ENCODE results near the gene PHF19. TPM values are rescaled to one million over a fixed set of nuclear protein-coding genes. Genes with fewer than 3 reads are reported as not detected.

The PHF19 gene
- total RNA-seq, 6 experiments from 2014 or later = 49.1 to 83.4 (median 75.7) TPM

DNA sequence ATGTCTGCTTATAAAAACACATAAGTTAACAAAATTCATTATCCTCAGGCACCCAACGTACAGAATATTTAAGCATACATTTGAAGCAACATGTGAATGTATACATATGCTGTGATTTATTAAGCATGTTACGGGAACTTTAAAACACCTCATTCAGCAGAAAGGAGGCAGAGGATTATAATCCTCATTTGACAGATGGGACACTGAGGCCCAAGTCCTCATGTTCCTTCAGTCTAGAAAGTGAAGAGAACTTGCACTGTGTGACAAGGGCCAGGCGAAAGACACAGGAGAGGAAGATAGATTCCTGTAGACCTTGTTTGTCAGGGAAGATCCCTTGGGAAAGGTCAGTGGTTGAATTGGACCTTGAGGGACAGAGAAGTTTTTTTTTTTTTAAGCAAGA is 26.7 kb downstream of the PHF19 start:
- Mint-ChIP-seq H3K4me3 (no peak overlapping the region), H3K4me1 (ENCODE audit: low read depth) (peaks cover 10% of the 10 kb centered on the region), H3K36me3 (ENCODE audit: low read depth) (peaks cover 4% of the 10 kb centered on the region; the same call in 1 of the 2 replicates), H3K27ac (no peak overlapping the region), H3K9me3 (no peaks in the 10 kb centered on the region), H3K27me3 (ENCODE audit: insufficient read depth) (peaks cover 2% of the 10 kb centered on the region; the same call in 1 of the 2 replicates)
- TF ChIP-seq CTCF (IDR thresholded peaks at IDR 0.05) = no peak
- DNase-seq = no peak

DNA sequence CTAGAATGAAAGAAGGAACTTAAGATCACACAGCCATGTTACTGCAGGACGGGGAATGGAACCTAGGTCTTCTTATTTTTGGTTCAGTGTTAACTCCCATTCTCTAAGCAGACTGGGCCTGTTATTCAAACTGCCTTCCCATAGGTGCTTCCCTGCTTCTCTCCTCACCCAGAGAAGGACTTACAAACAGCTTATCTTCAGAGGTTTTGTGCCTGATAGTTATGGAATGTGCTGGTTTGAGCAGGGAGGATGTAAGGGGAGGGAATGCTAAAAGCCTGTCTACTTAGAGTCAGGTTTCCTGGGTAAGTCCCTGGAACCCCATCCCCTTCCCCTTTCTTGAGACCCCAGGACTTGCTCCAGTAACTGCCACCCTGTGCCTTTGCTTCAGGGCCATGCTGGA is 30.1 kb downstream of the PHF19 start:
- H3K27ac Mint-ChIP-seq = no peak overlapping the region

DNA sequence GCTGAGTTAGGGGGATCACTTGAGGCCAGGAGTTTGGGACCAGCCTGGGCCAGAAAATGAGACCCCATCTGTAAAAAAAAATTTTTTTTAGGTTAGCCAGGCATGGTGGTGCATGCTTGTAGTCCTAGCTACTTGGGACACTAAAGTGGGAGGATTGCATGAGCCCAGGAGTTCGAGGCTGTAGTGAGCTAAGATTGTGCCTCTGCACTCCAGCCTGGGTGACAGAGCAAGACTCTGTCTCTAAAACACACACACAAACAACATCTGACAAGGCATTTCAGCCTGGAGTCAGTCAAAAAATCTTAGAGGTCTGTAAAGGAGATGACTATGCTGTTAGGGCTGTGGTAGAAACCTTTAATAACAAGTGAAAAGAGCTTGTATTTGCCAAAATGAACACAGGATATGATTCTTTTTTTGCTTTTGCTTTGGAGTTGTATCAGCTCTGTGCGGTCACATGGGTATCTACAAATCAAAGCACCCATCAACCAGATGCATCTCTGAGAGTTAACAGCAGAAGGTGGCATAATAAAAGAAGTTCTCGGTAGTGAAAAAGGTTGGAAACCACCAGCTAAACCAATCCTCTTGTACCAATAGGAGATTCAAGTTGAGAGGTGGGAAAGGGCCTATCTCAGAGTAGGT is 30.6 kb downstream of the PHF19 start:
- no peak overlapping the region for H3K27ac Mint-ChIP-seq
- H3K27me3 Mint-ChIP-seq (ENCODE audit: insufficient read depth) = peaks cover 2% of the 10 kb centered on the region; the same call in 1 of the 2 replicates
- H3K4me1 Mint-ChIP-seq (ENCODE audit: low read depth) = peaks cover 32% of the 10 kb centered on the region
- no peak for TF ChIP-seq CTCF (IDR thresholded peaks at IDR 0.05)
- peaks cover 20% of the 10 kb centered on the region for H3K36me3 Mint-ChIP-seq (ENCODE audit: low read depth)
- H3K9me3 Mint-ChIP-seq = no peaks in the 10 kb centered on the region; the same call in 1 of the 2 replicates
- no peak overlapping the region for H3K4me3 Mint-ChIP-seq
- no peak for DNase-seq

More for the DNA sequence above, 30.1 kb downstream of the PHF19 start:
- DNase-seq = no peak
- Mint-ChIP-seq H3K27me3 (ENCODE audit: insufficient read depth) (peaks cover 2% of the 10 kb centered on the region; the same call in 1 of the 2 replicates), H3K4me3 (no peak overlapping the region), H3K36me3 (ENCODE audit: low read depth) (peaks cover 15% of the 10 kb centered on the region), H3K4me1 (ENCODE audit: low read depth) (peaks cover 27% of the 10 kb centered on the region), H3K9me3 (no peaks in the 10 kb centered on the region; the same call in 1 of the 2 replicates)
- TF ChIP-seq CTCF (IDR thresholded peaks at IDR 0.05) = no peak

GRCh38 chr9:120845255-120845654 is 31.7 kb downstream of the PHF19 start:
- no peak for DNase-seq
- peaks cover 22% of the 10 kb centered on the region for H3K36me3 Mint-ChIP-seq (ENCODE audit: low read depth)
- TF ChIP-seq CTCF (IDR thresholded peaks at IDR 0.05) = no peak
- no peaks in the 10 kb centered on the region; the same call in 1 of the 2 replicates for H3K9me3 Mint-ChIP-seq
- no peak overlapping the region for H3K4me3 Mint-ChIP-seq
- peaks cover 34% of the 10 kb centered on the region for H3K4me1 Mint-ChIP-seq (ENCODE audit: low read depth)
- H3K27ac Mint-ChIP-seq = no peak overlapping the region
- H3K27me3 Mint-ChIP-seq (ENCODE audit: insufficient read depth) = no peaks in the 10 kb centered on the region; the same call in 1 of the 2 replicates

- Mint-ChIP-seq H3K27ac (peak within 1 kb of the TSS; percentile 97), H3K4me1 (ENCODE audit: low read depth) (peaks cover 52% of the 10 kb centered on the region), H3K9me3 (no peaks in the 10 kb centered on the region; the same call in 1 of the 2 replicates), H3K4me3 (peak within 1 kb of the TSS; percentile 99), H3K36me3 (ENCODE audit: low read depth) (peaks cover 26% of the 10 kb centered on the region), H3K27me3 (ENCODE audit: insufficient read depth) (no peaks in the 10 kb centered on the region; the same call in 1 of the 2 replicates)
- peak; percentile 100 for DNase-seq
- TF ChIP-seq CTCF (IDR thresholded peaks at IDR 0.05) = no peak
Measured at GRCh38 chr9:120842685-120843485, 34.1 kb downstream of the PHF19 start, which contains the start of gene PSMD5. TSS of gene PSMD5 (minus strand) at chr9:120842922. CDS start at chr9:120842909, 13 bp downstream.
